CD14-positive monocyte (primary cell): ENCODE results near the gene PDLIM4. TPM values are rescaled to one million over a fixed set of nuclear protein-coding genes. Genes with fewer than 3 reads are reported as not detected.
A peak's percentile ranks its signal among the peaks of the same experiment; 100 is the strongest.

Source experiments
- DNase-seq, 3 donors: peaks; one replicate each; pipeline ENCODE4 v3.0.0-alpha.2; 2011 to 2022
- H2AFZ ChIP-seq: 2 replicates; pipeline ENCODE4 v1.6.0; 2012; ENCODE audit warnings: mild to moderate bottlenecking, low read depth, low read length, inconsistent platforms; ENCODE audit not compliant: insufficient read depth, poor library complexity, severe bottlenecking
- H3K27ac ChIP-seq, 2 donors: 1 replicate in 1 of 2; 2 replicates in 1 of 2; pipeline ENCODE4 v1.5.1; 2012 to 2013; ENCODE audit warnings: low read length in 2 of 2, control low read depth in 1 of 2, inconsistent platforms in 1 of 2, low read depth in 1 of 2, mild to moderate bottlenecking in 1 of 2
- H3K27me3 ChIP-seq, 2 donors: one replicate each; pipeline versions ENCODE4 v1.6.0 to v1.6.1; 2011 to 2013; ENCODE audit warnings: low read length in 2 of 2; ENCODE audit not compliant: control insufficient read depth in 2 of 2, insufficient read depth in 2 of 2
- H3K36me3 ChIP-seq, 2 donors: replicated peaks in 1 of 2; 1 replicate in 1 of 2; 2 replicates in 1 of 2; pipeline versions ENCODE4 v1.5.1 to v1.6.1; 2012 to 2013; ENCODE audit warnings: low read length in 2 of 2, control low read depth in 1 of 2, inconsistent platforms in 1 of 2, mild to moderate bottlenecking in 1 of 2; ENCODE audit not compliant: insufficient read depth in 2 of 2, control insufficient read depth in 1 of 2
- H3K4me1 ChIP-seq, 2 donors: 1 replicate in 1 of 2; 2 replicates in 1 of 2; pipeline versions ENCODE4 v1.5.1 to v1.6.1; 2012 to 2013; ENCODE audit warnings: low read length in 2 of 2, control low read depth in 1 of 2, inconsistent platforms in 1 of 2, mild to moderate bottlenecking in 1 of 2, moderate library complexity in 1 of 2; ENCODE audit not compliant: insufficient read depth in 2 of 2, control insufficient read depth in 1 of 2
- H3K4me2 ChIP-seq: replicated peaks from 2 replicates; pipeline ENCODE3; 2012; ENCODE audit warnings: low read length, moderate library complexity, mild to moderate bottlenecking; ENCODE audit not compliant: poor library complexity, severe bottlenecking; ENCODE audit errors: extremely low read depth
- H3K4me3 ChIP-seq, 3 experiments: fragments of 200-600 bp in 1 of 3; sonication (generic) in 1 of 3; replicated peaks in 1 of 3; 1 replicate in 2 of 3; 2 replicates in 1 of 3; pipeline ENCODE4 v1.5.1; 2011 to 2013; ENCODE audit warnings: low read length in 3 of 3, mild to moderate bottlenecking in 3 of 3, control low read depth in 2 of 3, low read depth in 2 of 3, inconsistent platforms in 1 of 3, moderate library complexity in 1 of 3
- H3K79me2 ChIP-seq: 2 replicates; pipeline ENCODE4 v1.6.0; 2012; ENCODE audit warnings: mild to moderate bottlenecking, control low read depth, inconsistent platforms, low read length, moderate library complexity; ENCODE audit not compliant: insufficient read depth
- H3K9ac ChIP-seq: 2 replicates; pipeline ENCODE4 v1.6.0; 2017; ENCODE audit warnings: low read length, mild to moderate bottlenecking; ENCODE audit not compliant: insufficient read depth, poor library complexity, severe bottlenecking
- H3K9me3 ChIP-seq, 2 donors: replicated peaks in 1 of 2; 1 replicate in 1 of 2; 2 replicates in 1 of 2; pipeline versions ENCODE4 v1.5.1 to v1.6.1; 2012 to 2013; ENCODE audit warnings: low read length in 2 of 2, control low read depth in 1 of 2; ENCODE audit not compliant: control insufficient read depth in 1 of 2, insufficient read depth in 1 of 2
- H4K20me1 ChIP-seq: 2 replicates; pipeline ENCODE4 v1.6.0; 2012; ENCODE audit warnings: mild to moderate bottlenecking, low read length, control low read depth, moderate library complexity; ENCODE audit not compliant: insufficient read depth
- H3K27ac Mint-ChIP-seq, 7 donors: one replicate each; pipeline ENCODE4 v1.8.0; 2020; ENCODE audit warnings: mild to moderate bottlenecking in 7 of 7, mixed read lengths in 7 of 7, moderate library complexity in 6 of 7, inconsistent platforms in 2 of 7
- H3K27me3 Mint-ChIP-seq, 3 donors: one replicate each; pipeline ENCODE4 v1.8.0; 2021 to 2022; ENCODE audit warnings: low read depth in 3 of 3, mild to moderate bottlenecking in 3 of 3, mixed read lengths in 3 of 3, moderate library complexity in 3 of 3, inconsistent platforms in 1 of 3
- H3K36me3 Mint-ChIP-seq, 2 donors: one replicate each; pipeline ENCODE4 v1.8.0; 2020; ENCODE audit warnings: mixed read lengths in 2 of 2, inconsistent platforms in 1 of 2, mild to moderate bottlenecking in 1 of 2
- H3K4me1 Mint-ChIP-seq: one replicate; pipeline ENCODE4 v1.8.0; 2020; ENCODE audit warnings: mild to moderate bottlenecking, mixed read lengths
- H3K4me3 Mint-ChIP-seq, 2 donors: one replicate each; pipeline ENCODE4 v1.8.0; 2020; ENCODE audit warnings: mild to moderate bottlenecking in 2 of 2, mixed read lengths in 2 of 2, moderate library complexity in 1 of 2
- H3K9me3 Mint-ChIP-seq, 7 donors: one replicate each; pipeline ENCODE4 v1.8.0; 2020 to 2022; ENCODE audit warnings: mixed read lengths in 7 of 7, mild to moderate bottlenecking in 6 of 7, moderate library complexity in 6 of 7, inconsistent platforms in 2 of 7
- CTCF ChIP-seq: fragments of 200-600 bp; IDR thresholded peaks from one replicate; pipeline ENCODE4 v1.8.0; 2022; ENCODE audit warnings: antibody characterized with exemption, mild to moderate bottlenecking
- WGBS: methylation state at CpG from one replicate; pipeline ENCODE4 v1.1.5; 2013; ENCODE audit warnings: missing lambda C conversion rate; ENCODE audit not compliant: insufficient coverage; 5-methylcytosine and 5-hydroxymethylcytosine counted together
- intact Hi-C, 2 donors: fragments of 100-400 bp; cut with micrococcal nuclease; formaldehyde crosslinking; loops; one replicate each; pipeline versions ENCODE4 v1.15.0 to v1.15.1; 2023
- polyA plus RNA-seq, 3 donors: library from polyadenylated mRNA; depleted of rRNA in 1 of 3; unstranded in 2 of 3; stranded (reverse) in 1 of 3; fragments of 300-500 nt in 2 of 3; fragments of >200 nt in 1 of 3; fragmentation: Illumina TruSeq in 2 of 3; gene quantifications; 1 replicate in 2 of 3; 2 replicates in 1 of 3; pipeline ENCODE4 v1.2.3, GENCODE V29; 2012 to 2021

The PDLIM4 gene
- polyA plus RNA-seq, 3 donors, result not detected

GRCh38 chr5:132209131-132209530, 48.4 kb upstream of the PDLIM4 start:
- no peaks in the 10 kb centered on the region for H3K9me3 ChIP-seq
- no peaks in the 10 kb centered on the region for H3K4me1 ChIP-seq
- no peaks in the 10 kb centered on the region for H3K79me2 ChIP-seq
- H4K20me1 ChIP-seq, result no peaks in the 10 kb centered on the region
- Mint-ChIP-seq H3K4me3 (no peak overlapping the region), H3K27ac (no peak overlapping the region), H3K27me3 (peaks cover under 1 to 3% (median 1%) of the 10 kb centered on the region in 3 donors), H3K9me3 (peaks cover 0 to 2% (median 0%) of the 10 kb centered on the region in 7 donors), H3K4me1 (peaks cover 6% of the 10 kb centered on the region), H3K36me3 (no peaks in the 10 kb centered on the region)
- no peak overlapping the region for H3K4me2 ChIP-seq
- H3K9ac ChIP-seq, result no peak overlapping the region
- no peak for TF ChIP-seq CTCF
- no peak overlapping the region for H3K4me3 ChIP-seq
- H3K27ac ChIP-seq, result no peak overlapping the region
- WGBS, result 32% methylated on average over 5 of the region's 9 CpGs
- no peaks in the 10 kb centered on the region for H3K36me3 ChIP-seq
- DNase-seq, result no peak
- intact Hi-C loops, result no loop called here
- H2AFZ ChIP-seq, result peak overlapping the region; percentile 26
- no peaks in the 10 kb centered on the region for H3K27me3 ChIP-seq

GRCh38 chr5:132209901-132210545, 47.5 kb upstream of the PDLIM4 start:
- TF ChIP-seq CTCF, result no peak
- H3K27ac Mint-ChIP-seq, result no peak overlapping the region
- H3K4me1 Mint-ChIP-seq, result peaks cover 6% of the 10 kb centered on the region
- Histone ChIP-seq H3K9me3 (no peaks in the 10 kb centered on the region), H3K27me3 (no peaks in the 10 kb centered on the region), H3K79me2 (no peaks in the 10 kb centered on the region), H3K9ac (no peak overlapping the region), H3K4me3 (no peak overlapping the region), H4K20me1 (no peaks in the 10 kb centered on the region), H3K36me3 (no peaks in the 10 kb centered on the region), H3K27ac (no peak overlapping the region), H3K4me2 (no peak overlapping the region), H2AFZ (no peak overlapping the region), H3K4me1 (no peaks in the 10 kb centered on the region)
- H3K27me3 Mint-ChIP-seq, result peaks cover 0 to 3% (median 1%) of the 10 kb centered on the region in 3 donors
- no peaks in the 10 kb centered on the region for H3K36me3 Mint-ChIP-seq
- WGBS, result 98% methylated on average over 6 of the region's 11 CpGs
- intact Hi-C loops, result no loop called here
- DNase-seq, result no peak
- H3K9me3 Mint-ChIP-seq, result peaks cover 0 to 2% (median 0%) of the 10 kb centered on the region in 7 donors
- no peak overlapping the region for H3K4me3 Mint-ChIP-seq
